ENCODE measurements around the gene CSGALNACT2. TPM values are rescaled to one million over a fixed set of nuclear protein-coding genes. Genes with fewer than 3 reads are reported as not detected.

Gene CSGALNACT2
- polyA plus RNA-seq, 1 of the 3 experiments (the other 2 are of a cell fraction), result 11.5 TPM

- CTCF ChIA-PET, result no interaction called here
- 58% methylated on average over 4 of the region's 15 CpGs for WGBS (ENCODE audit: low lambda C conversion rate)
- H3K9ac ChIP-seq, result no peak overlapping the region
- peak; percentile 71 for DNase-seq
- H3K9me2 ChIP-seq, result no peaks in the 10 kb centered on the region
- no peaks in the 10 kb centered on the region for H3K36me3 ChIP-seq (replicated peaks in 1 of 2; ENCODE audit: control insufficient read depth in 1 of 2, insufficient read depth in 2 of 2, low read length in 1 of 2)
- no peaks in the 10 kb centered on the region for H3K79me2 ChIP-seq (ENCODE audit: insufficient read depth)
- H4K20me1 ChIP-seq (ENCODE audit: insufficient read depth), result no peaks in the 10 kb centered on the region
- no peaks in the 10 kb centered on the region for H3F3A ChIP-seq (replicated peaks; ENCODE audit: insufficient read depth)
- no peak for TF ChIP-seq GABPA (IDR thresholded peaks at IDR 0.05; ENCODE audit: low read depth)
- peak; percentile 26; the same call in 1 of the 2 replicates for TF ChIP-seq RAD21 (IDR thresholded peaks at IDR 0.05; ENCODE audit: low read length)
- no peak for TF ChIP-seq EZH2phosphoT487 (IDR thresholded peaks at IDR 0.05; ENCODE audit: borderline replicate concordance, low read depth)
- TF ChIP-seq CTCF (IDR thresholded peaks at IDR 0.05), result peak; percentile 45
- H3K4me2 ChIP-seq, result no peak overlapping the region
- no peak overlapping the region for H3K27ac ChIP-seq (ENCODE audit: low read depth in 2 of 2, low read length in 1 of 2)
- no peak overlapping the region for H2AFZ ChIP-seq (ENCODE audit: low read depth)
- H3K4me3 ChIP-seq (ENCODE audit: low read depth in 2 of 2, low read length in 1 of 2), result no peak overlapping the region
- no peaks in the 10 kb centered on the region for H3K9me3 ChIP-seq
- no peaks in the 10 kb centered on the region for H3K27me3 ChIP-seq (ENCODE audit: insufficient read depth)
- POLR2A ChIA-PET, result interaction anchor here (0.6 kb wide), 1 partner anchor 701 kb away, joined by 4 read pairs; no protein-coding TSS in a partner anchor
- peaks cover 0 to 5% of the 10 kb centered on the region in 2 experiments; a peak in 1 of 4 replicates for H3K4me1 ChIP-seq (ENCODE audit: control insufficient read depth in 1 of 2, insufficient read depth in 2 of 2, low read depth in 1 of 2, low read length in 1 of 2)
Observed at GRCh38 chr10:43197834-43198681, 59.8 kb downstream of the CSGALNACT2 start.

- no peak overlapping the region for H3K27ac ChIP-seq (ENCODE audit: low read depth in 2 of 2, low read length in 1 of 2)
- no peaks in the 10 kb centered on the region for H3K36me3 ChIP-seq (replicated peaks in 1 of 2; ENCODE audit: control insufficient read depth in 1 of 2, insufficient read depth in 2 of 2, low read length in 1 of 2)
- no peaks in the 10 kb centered on the region for H3K79me2 ChIP-seq (ENCODE audit: insufficient read depth)
- CTCF ChIA-PET, result no interaction called here
- no peak overlapping the region for H2AFZ ChIP-seq (ENCODE audit: low read depth)
- no peaks in the 10 kb centered on the region for H4K20me1 ChIP-seq (ENCODE audit: insufficient read depth)
- H3K9me3 ChIP-seq, result no peaks in the 10 kb centered on the region
- peaks cover 0 to 2% of the 10 kb centered on the region in 2 experiments; a peak in 1 of 4 replicates for H3K4me1 ChIP-seq (ENCODE audit: control insufficient read depth in 1 of 2, insufficient read depth in 2 of 2, low read depth in 1 of 2, low read length in 1 of 2)
- no peak overlapping the region for H3K4me2 ChIP-seq
- no peaks in the 10 kb centered on the region for H3K27me3 ChIP-seq (ENCODE audit: insufficient read depth)
- H3K9ac ChIP-seq, result no peak overlapping the region
- H3K9me2 ChIP-seq, result no peaks in the 10 kb centered on the region
- peak; percentile 14 for DNase-seq
- H3K4me3 ChIP-seq (ENCODE audit: low read depth in 2 of 2, low read length in 1 of 2), result no peak overlapping the region
- 67% methylated on average over 1 of the region's 10 CpGs for WGBS (ENCODE audit: low lambda C conversion rate)
- H3F3A ChIP-seq (replicated peaks; ENCODE audit: insufficient read depth), result no peaks in the 10 kb centered on the region
- POLR2A ChIA-PET, result no interaction called here
- no peak for TF ChIP-seq IRF3 (IDR thresholded peaks at IDR 0.05; ENCODE audit: low read depth, low read length)
- no peak for TF ChIP-seq TEAD4 (IDR thresholded peaks at IDR 0.05; ENCODE audit: borderline replicate concordance, insufficient read depth)
- no peak for TF ChIP-seq SIN3A (IDR thresholded peaks at IDR 0.05; ENCODE audit: borderline replicate concordance, low read depth, low read length)
- no peak for TF ChIP-seq FOXM1 (IDR thresholded peaks at IDR 0.05; ENCODE audit: low read depth)
- no peak for TF ChIP-seq USF1 (IDR thresholded peaks at IDR 0.05; ENCODE audit: borderline replicate concordance, low read depth)
- no peak for TF ChIP-seq YY1 (IDR thresholded peaks at IDR 0.05; ENCODE audit: low read depth)
- TF ChIP-seq MEF2A (IDR thresholded peaks at IDR 0.05; ENCODE audit: borderline replicate concordance, low read depth), result no peak
- no peak for TF ChIP-seq EZH2phosphoT487 (IDR thresholded peaks at IDR 0.05; ENCODE audit: borderline replicate concordance, low read depth)
- no peak for TF ChIP-seq REST (IDR thresholded peaks at IDR 0.05; ENCODE audit: low read depth, low read length)
- no peak for TF ChIP-seq PBX3 (IDR thresholded peaks at IDR 0.05)
- TF ChIP-seq CTCF (IDR thresholded peaks at IDR 0.05), result no peak
- TF ChIP-seq FOXJ3 (CRISPR knock-in tag; IDR thresholded peaks at IDR 0.05), result no peak
Observed at GRCh38 chr10:43198682-43199005, 60.4 kb downstream of the CSGALNACT2 start.

Measured in SK-N-SH (cell line).